OCI-LY1 (cell line): ENCODE measurements around the gene CELF4.

Source experiments
- CTCF ChIP-seq: fragments of 200-600 bp; sonication (generic), shearing (Covaris generic); IDR thresholded peaks from 2 replicates; pipeline ENCODE4 v1.5.1; 2017; ENCODE audit warnings: mild to moderate bottlenecking, antibody characterized with exemption, low read length, moderate library complexity, mixed read lengths
- EZH2 ChIP-seq: fragments of 200-600 bp; sonication (generic), shearing (Covaris generic); IDR thresholded peaks from 2 replicates; pipeline ENCODE4 v1.8.0; 2017; ENCODE audit warnings: borderline replicate concordance, mixed run types, mild to moderate bottlenecking, antibody characterized with exemption, low read length, moderate library complexity, mixed read lengths

GRCh38 chr18:37334631-37335408 is 230.8 kb downstream of the CELF4 start:
- no peak for TF ChIP-seq CTCF
- no peak for TF ChIP-seq EZH2
